G401.6 (cell line): ENCODE data around the gene ADPRM.
"Not testable (repeated sequence)": the region's sequence is repeated elsewhere in the genome, so short reads cannot be mapped to it uniquely, and the experiment has no call there.

Experiments
- FAIRE-seq: peaks from 2 replicates; lab custom pipeline; 2012; peaks lifted over from hg19 to GRCh38; lab: Jason Lieb, UNC

ADPRM gene

DNA sequence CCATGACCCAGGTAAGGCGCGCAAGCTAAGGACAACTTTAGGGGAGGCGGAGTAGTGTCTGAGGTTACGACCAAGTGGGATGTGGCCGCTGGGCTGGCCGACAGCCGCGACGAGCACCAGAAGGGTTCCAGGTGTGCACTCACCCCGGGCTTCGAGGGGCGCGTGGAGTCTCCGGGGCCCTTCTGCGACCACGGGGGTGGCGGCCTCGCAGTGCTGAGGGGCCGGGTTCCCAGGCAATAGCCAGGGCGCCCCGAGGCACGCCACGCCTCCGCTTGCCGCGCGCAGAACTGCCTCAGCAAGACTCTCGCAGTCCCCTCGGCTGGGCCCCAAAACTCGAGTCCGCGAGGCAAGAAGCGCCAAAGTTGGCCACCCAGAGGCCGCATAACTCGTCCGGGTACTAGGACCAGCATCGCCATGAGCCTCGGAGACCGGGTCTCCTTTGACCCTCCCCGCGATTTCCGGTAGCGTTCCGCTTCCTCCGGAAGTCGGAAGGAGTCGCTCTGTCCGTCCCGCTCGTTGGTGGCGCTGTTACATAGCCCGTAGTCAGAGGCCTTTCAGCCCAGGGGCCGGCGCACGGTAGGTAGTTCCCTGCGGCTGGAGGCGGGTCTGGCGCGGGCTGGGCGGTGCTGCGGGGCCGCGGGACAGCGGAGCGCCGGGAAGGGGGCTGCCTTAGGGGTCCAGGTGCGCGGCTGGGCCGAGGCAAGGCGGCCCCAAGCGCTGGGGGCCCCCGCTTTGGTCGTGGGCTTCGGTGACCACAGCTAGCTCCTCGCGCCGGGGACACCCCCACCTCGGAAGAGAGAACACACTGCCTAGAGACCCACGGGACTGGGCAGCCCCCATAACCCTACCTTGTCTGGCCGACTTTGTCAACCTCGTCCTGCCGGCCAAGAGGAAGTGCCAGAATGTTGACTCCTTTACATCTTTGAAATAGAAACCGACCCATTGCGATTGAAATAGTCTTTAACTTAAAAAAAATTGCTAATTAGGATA is at the start of gene ADPRM, which contains the start of gene SCO1:
Gene ADPRM, plus strand, starts transcription at position 503 of the 990 bp plus-strand sequence. CDS start 7,333 bp downstream, outside the sequence.
Gene SCO1, minus strand, starts transcription at position 442 of the 990 bp plus-strand sequence. Its CDS starts 26 bp downstream, at position 416.
- peak; percentile 84 for FAIRE-seq

GRCh38 chr17:10648381-10648780 is 49.0 kb upstream of the ADPRM start:
- FAIRE-seq, result no peak

DNA sequence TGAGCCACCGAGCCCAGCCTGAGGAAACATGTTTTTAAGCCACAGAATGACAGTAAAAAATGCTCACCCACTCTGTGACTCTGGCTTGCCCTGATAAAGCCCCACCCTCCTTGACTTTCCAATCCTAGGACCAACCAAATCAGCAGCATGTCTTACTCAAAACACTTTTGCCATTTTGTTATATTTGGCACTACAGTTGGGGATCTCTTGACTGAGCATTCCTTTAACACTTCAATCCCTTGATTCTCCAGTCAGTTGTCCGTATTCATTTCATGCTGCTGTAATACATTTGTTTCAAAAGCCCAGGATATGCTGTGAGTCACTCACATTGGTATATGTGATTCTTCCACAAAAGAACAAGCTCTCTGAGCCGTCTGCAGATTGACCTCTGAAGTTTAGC is 48.4 kb upstream of the ADPRM start:
- FAIRE-seq, result no peak

GRCh38 chr17:10649602-10650001 is 47.8 kb upstream of the ADPRM start:
- FAIRE-seq, result no peak

GRCh38 chr17:10651927-10652326 is 45.5 kb upstream of the ADPRM start:
- FAIRE-seq, result no peak

- FAIRE-seq, result no peak
Observed at GRCh38 chr17:10652984-10653659, 44.3 kb upstream of the ADPRM start.

DNA sequence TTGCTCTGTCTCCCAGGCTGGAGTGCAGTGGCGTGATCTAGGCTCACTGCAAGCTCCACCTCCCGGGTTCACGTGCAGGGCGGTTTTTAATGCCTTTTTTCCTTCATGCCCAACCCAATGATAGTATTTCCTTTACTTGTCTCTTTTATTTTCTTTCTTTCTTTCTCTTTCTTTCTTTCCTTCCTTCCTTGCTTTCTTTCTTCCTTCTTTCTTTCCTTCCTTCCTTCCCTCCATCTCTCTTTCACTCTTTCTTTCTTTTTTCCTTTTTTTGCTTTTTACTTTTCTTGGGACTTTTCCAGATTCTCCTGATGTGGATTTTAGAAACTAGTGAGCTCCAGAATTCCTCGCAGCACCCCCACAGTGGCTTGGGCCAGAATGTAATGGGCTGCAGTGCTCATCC is 43.4 kb upstream of the ADPRM start:
- no peak for FAIRE-seq

GRCh38 chr17:10657148-10657547 is 40.2 kb upstream of the ADPRM start, which contains the start of gene MYH3:
Gene MYH3, minus strand, starts transcription at chr17:10657309. Its CDS starts 2,245 bp downstream, at chr17:10655064.
- FAIRE-seq, result no peak

DNA sequence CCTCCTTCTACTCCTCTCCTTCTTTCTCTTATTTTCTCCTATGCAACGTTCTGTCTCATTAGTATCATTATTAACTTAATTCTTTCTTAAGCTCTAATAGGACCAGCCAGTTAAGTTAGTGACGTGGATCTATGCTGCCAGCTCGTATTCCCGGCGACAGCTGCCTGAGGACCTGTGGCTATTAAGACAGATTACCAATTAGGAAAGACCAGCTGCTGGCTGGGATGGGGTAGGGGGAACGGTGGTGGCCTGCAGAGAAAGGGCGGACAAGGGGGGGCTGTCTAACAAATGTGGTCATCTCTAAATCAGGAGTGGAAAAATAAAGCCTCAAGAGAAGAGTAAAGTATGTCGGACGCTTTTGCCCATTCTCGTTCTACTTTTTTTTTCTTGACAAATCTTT is 39.5 kb upstream of the ADPRM start:
- FAIRE-seq, result no peak

DNA sequence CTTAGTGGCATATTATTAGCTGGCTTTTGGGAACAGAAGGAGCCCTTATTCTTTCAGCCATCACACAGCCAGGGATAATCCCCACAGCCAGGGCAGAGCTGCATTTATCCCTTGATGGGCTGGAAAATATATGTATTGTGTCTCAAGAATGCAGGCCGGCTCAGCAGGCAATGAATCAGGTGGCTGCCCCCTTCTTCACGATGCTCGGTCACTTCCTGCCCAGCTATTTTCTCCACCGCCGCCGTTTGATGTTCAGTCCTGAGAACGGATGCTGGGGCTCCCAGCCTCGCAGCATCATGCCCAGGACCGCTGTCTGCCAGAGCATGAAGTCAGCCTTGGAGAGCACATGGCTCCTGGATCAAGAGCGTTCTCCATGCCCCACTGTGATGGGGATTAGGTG is 36.0 kb upstream of the ADPRM start:
- no peak for FAIRE-seq

DNA sequence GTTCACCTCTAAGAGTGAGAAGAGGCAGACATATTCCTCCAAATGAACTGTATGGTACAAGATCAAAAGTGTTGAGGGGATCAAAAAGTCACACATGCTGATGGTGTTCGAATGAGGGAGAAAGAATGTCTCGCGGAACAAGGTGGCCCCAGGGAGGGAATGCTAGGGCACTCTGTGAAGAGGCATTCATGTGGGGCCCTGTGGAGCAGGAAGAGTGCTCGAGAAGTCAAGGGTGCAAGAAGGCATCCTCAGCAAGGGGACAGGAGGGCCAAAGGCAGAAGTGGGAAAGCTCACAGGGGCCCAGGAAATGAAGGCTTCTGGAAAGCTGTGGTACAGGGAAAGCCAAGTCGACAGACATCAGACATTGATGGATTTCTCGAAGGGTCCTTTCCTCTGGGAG is 34.2 kb upstream of the ADPRM start:
- FAIRE-seq, result no peak

- FAIRE-seq, result no peak
Observed at GRCh38 chr17:10664571-10664970, 32.8 kb upstream of the ADPRM start.

GRCh38 chr17:10666906-10667305 is 30.5 kb upstream of the ADPRM start:
- FAIRE-seq, result no peak

DNA sequence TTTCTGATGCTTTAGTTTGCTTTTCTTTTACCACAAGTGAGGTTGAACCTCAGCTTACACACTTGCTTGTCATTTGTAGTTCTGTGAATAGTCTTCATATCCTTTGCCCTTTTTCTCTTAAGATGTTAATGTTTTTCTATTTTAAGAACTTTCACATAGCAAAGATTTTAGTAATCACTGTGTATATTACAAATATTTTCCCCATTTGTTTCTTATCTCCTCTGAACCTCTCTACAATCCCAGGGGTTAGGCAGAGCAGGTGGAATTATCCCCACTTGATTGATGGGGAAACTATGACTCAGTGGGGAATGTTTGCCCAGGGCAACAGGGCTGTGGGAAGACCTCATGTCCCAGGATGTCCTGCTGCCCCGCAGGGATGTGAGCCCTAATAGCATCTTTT is 28.6 kb upstream of the ADPRM start:
- FAIRE-seq, result no peak

DNA sequence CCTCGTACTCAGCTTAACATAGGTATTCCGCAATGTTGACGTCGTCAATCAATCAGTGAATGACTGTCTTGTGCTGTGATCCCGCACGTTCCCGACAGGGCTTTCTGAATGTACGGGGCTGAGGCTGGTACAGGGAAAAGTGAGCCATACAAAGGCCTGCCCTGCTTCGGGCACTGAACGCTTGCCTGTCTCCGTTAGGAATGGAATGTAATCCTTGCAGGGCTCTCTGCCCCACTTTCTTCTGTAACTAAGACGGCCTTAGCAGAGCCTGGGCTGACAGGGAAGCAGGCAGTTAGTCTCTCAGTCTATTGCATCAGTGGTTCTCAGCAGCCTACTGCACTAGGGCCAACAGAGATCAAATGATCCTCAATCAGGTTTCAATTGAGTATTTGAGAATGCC is 24.1 kb upstream of the ADPRM start:
- no peak for FAIRE-seq

GRCh38 chr17:10674704-10675103 is 22.7 kb upstream of the ADPRM start:
- FAIRE-seq, result no peak

DNA sequence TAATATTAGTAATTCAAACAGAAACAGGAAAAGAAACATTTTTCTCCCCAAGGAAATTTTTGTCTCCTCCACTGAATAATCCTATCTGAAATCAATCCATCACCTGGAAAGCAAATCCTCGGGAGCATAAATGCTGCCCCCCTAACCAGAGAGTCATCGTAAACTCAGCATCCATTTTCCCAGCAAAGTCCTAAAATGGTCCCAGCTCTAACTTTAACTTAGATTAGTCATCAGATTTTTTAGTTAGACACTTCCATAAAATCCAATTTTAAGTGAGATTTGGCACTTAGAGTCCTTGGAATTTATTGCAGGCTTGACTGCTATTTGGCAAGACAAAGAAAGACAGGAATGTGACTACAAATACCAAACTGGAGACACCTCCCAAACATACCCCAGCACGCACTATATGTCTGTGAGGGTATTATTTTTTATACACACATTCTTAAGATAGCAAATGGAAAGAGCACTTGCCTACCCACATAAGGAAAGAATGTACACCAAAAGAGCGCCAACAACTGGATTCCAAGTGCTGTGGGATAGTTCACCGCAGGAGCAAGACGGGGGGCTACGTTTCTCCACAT is 15.4 kb upstream of the ADPRM start:
- no peak for FAIRE-seq

DNA sequence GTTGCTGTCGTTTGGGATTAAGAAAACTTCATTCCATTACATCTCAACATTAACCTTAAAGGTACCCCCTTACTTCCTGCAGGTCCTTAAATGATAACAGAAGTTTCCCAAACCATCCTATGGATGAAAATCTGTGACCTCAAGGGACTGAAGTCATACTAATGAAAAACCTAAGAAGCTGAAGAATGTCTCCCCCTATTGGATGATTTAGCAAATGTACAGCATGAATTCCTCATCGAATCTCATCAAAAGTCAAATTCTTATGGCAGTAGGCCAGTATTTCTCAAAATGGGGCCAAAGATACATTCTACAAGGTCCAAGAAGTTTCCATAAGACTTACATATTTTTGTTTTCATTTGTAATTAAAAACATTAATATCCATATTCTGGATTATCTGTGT is 13.5 kb upstream of the ADPRM start:
- no peak for FAIRE-seq

DNA sequence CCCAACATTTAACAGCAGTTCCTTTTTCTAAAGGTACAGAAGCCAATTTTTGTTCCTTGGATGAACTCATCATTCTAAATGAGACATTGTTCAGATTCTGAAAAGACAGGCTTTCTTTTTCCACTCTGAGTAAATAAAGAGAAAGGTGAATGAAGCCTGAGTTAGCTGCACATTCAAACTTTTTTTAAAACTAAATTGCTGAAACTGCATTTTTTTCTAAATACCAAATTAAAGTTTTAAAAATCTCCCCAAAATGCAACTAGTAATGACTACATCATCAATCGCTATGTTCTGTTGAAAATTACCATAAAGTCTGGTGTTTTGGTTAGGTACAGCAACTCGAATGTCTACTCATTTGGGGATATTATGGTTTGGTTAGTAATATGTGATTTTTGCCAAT is 9.9 kb upstream of the ADPRM start:
- no peak for FAIRE-seq

- FAIRE-seq, result not testable (repeated sequence)
Observed at GRCh38 chr17:10695875-10696407, 1.5 kb upstream of the ADPRM start.

DNA sequence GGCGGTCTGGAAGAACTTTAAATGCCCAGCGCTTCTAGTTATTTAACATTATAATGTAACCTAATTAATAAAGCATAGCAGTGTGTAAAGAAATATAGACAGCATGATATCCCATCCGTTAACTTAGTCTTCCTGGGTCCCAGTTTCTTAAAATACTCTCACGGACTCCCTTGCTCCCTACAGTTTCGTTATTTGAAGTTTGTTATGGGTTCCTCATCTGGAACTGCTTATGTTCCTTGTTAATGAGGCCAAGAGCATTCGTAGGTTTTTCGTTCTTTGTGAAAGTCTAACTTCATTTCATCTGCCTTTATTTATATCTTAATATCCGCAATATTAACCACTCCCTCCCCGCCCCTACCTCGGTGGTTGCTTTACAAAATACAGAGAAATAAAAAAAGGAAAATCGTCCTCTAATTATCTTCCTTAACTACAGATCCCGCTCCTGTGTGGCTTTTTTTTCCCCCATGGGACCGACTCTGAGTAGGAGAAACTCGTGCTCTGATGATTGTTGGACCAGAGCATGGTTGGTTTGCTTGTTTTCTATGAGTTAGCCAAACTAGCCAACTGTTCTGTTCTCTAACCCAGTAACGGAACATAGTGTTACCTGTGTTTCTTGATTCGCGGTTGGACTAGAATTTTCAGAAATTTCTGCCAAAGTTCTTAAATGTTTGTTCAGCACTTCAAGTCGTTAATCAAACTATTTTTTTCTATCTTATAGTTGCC is 863 bp downstream of the ADPRM start:
- no peak for FAIRE-seq

GRCh38 chr17:10699856-10700255 is 2.5 kb downstream of the ADPRM start:
- FAIRE-seq, result no peak
